HK-2 (cell line): ENCODE results near the gene PRDM5.
A peak's percentile ranks its signal among the peaks of the same experiment; 100 is the strongest.

Experiments used
- DNase-seq: peaks from one replicate; pipeline ENCODE4 v3.0.0-alpha.2; 2018; ENCODE audit not compliant: unreplicated experiment

The PRDM5 gene

DNA sequence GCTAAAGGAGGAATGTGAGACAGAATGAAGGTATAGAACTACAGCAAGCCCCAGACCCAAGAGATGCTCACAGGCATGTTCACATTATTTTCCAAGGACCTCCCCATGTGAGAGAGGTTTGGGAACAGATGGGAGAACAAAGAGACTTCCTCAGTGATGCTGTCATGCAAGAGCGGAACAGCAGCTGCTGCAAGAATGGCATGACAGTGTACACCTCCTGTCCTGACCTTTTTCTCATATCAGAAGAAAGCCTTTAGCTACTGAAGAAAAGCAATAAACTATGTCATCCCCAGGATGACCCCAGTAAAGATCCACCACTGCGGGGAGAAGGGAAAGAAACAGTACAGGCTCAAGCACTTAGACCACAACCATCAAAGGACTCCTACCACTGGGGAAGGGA is 7.2 kb downstream of the PRDM5 start:
- DNase-seq: no peak

DNA sequence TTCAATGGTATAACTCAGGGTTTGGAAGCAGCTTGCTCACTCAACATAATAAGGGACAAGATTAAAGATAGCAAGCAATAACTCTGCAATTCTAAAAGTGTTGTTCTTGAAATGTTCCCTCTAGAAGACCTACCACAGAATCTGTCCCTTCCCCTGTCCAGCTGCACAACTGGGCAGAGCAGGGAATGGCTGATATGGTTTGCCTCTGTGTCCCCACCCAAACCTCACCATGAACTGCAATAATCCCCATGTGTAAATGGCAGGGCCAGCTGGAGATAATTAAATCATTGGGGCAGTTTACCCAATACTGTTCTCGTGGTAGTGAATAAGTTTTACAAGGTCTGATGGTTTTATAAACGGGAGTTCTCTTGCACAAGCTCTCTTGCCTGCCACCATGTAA is 19.1 kb downstream of the PRDM5 start:
- no peak for DNase-seq

DNA sequence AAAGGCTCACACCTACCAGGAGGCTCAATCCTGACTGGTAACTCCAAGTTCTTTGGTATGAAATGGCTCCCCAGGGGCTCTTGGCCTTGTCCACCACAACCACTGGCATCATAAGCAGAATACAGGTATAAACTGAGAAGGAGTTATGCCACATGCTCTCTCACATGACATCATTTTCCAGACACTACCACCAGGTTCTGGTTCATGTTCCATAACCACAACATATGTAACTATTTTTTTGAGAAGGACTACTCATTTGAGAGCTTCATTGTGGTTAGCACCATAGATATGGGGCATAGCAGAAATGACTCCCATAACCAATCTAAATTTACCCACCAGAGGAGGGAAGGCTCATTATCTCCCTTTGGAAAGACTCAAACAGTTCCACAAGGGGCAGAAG is 19.6 kb downstream of the PRDM5 start:
- DNase-seq: no peak

DNA sequence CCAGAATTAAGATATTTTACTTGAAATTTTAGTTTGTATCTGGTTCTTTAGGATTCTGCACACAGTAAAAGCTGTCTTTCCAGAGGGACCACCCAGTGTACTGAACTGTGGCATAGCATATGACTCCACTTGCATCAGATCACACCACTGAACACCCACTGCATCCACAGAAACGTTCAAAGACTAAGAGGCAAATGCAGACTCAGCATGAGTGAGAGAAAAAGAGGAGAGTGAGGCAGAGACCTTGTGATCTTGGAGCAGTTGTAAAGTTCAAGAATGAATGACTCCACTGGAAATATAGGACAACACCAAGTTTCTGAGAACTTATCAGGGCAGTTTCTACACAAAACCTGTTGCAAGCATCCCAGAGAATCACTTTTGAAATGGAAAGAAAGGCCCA is 20.8 kb downstream of the PRDM5 start:
- DNase-seq: no peak

DNA sequence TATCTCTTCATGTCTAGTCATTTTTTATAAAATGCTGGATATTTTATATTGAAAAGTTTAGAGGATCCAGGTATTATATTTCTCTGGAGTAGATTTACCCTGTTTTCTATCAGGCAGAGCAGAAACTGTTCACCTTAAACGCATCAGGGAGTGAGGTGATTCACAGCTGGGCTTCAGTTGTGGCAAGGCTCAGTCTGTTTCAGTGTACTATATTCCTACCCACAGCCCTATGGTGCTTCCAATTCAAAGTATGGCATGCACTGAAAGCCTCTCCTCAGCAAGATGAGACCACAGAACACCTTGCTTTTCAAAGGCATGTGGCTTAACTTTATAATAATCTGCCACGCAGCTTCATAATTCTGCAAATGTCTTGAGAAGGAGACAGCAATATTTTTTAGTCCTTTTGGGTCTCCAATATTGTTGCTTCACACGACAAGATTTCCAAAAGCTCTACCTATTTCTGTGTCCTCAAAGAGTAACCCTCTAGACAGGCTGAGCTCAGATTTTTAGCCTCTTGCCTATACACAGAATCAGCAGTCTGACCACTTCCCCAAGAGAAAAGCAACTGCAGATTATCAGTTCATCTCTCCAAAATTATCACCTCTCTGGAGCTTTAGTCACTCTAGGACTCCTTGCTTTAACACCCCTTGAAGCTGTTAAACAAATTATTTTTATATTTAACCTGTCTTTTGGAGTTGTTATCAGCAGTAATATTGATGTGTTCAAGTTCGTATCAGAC is 24.4 kb downstream of the PRDM5 start:
- DNase-seq: no peak

DNA sequence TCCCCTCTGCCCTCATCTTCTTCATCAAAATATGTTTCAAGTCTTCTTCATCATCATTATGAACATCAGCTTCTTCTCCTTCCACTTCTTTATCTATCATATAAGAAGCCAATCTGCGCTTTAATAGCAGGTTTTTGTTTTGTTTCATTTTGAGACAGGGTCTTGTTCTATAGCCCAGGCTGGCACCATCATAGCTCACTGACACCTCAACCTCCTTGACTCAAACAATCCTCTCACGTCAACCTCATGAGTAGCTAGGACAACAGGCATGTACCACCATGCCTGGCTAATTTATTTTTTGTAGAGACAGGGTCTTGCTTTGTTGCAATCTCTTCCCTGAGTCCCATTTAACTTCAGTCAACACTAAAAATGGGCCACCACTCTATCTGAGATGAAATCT is 27.0 kb downstream of the PRDM5 start:
- DNase-seq: no peak

DNA sequence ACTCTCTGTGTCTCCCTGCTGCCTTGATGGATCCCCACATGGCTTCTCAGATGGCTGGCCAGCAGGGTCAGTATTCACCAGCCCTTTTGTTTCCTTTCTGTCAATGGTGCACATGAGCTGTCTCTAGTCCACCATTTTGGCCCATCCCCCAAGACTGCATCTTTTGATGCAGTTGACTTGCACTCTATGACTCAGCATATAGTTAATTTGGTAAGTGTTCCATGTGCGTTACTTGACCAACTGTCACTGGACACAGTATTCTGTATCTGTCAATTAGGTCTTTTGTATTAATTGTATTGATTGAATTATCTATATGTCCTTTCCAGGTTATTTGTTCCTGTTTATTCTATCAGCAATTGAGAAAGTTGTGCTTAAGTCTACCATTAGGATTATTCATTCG is 29.2 kb downstream of the PRDM5 start:
- no peak for DNase-seq

DNA sequence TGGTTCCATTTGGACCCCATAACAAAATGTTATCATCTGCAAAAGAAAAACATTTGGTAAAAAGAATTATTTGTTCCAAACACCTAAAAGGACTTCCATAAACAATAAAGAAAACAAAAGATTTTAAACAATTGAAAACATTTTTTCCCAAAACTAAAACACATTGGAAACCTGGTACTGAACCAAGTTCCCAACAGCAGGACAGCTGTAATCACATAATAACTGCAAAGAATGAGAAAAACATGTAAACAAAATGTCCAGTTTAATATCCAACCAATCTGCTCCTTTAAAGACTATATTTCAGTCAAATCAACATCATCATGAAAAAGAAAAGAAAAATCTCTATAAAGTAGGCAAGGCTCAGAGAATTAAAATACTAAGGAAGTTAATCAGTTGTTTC is 36.3 kb downstream of the PRDM5 start:
- DNase-seq: no peak

DNA sequence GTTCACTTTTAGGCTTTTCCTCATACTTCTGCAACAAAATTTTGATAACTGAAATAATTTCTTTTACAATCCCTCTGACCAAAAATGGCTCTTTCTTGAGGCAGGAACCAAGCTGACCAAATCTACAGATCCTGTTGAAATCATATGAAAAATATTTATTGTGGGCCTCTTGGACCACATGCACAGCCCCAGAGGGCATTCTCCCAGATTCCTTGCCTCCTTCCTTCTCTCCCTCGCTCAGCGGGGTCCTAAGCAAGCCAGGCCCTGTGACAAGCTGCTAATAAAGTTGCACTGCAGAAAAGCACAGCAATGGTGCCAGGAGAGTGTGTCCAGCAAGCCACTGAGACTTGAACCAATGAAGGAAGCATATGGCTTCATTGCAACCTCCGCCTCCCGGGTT is 40.7 kb downstream of the PRDM5 start:
- no peak for DNase-seq

DNA sequence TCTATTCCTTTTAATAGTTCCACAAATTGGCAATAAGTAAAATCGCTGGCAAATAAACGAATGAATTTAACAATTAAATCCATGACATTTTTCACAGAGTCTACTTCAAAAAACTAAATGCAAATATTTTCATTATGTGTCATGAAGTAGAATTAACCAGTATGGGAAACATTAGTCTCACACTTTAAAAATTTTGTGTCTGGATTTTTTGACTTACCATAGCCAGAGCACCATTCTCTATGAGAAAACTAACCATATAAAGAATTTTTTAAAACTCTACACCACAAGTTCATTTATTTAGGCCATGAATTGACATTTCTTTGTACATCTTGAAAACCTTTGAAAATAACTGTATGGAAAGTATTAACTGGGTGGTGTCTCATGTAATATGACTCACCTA is 41.2 kb downstream of the PRDM5 start:
- no peak for DNase-seq

DNA sequence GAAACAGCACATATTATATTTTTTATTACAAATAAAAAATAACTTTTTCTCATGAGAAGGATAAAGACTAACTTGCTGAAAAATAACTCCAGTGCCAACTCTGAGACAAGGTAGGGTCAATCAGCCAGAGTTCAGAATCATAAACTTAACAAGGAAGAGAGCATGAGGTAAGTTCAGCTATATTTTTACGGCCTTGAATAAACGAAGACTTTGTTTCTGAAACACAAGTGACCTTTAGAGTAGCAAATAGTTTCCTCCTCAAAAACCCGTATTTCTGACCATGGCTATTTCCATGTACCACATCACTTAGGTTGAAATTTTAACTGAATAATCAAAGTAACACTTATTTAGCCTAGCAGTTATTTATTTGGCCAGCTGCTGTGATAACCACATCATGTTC is 45.5 kb downstream of the PRDM5 start:
- no peak for DNase-seq

DNA sequence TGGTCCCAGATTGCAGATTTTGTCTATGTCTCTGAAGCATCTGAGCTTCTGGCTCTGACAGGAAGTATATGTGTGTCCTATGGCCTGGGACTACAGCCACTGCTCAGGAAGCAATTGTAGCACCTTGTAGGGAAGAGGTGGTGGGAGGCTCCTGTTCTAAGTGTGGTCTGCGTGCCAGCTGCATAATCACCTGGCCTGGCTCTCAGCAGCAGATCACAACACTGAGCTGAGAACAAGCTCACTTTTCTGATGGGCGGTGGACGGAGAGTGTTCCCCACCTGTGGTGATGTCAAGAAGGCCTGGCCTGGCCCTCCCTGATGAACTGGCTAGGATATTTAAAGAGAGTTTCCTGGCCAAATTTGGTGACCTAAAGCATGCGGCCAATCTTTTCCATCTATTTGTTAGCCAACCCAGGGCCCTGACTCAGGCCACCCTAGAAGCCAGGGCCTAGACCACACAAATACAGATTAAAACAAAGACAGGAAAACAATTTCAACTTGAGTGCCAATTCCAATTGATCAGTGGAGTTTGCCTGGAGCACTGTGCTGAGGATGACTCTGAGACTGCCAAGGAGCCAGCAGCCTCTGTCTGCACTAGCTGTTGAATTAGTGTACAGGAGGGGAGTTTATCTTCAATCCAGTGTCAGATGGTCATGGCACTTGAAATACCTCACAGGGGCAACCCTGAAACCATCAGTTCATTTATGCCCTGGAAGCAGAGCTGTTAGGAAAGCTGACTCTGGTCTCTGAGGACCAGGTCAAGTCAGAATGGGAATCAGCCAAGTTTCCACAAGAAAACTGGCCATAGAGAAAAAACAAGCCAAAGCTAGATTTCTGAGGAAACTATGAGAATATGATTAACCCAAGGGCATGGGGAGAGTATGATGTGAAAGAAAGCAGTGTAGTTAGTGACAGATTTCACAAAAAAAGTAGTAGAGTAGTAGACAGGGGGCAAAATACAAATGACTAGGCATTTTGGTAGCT is 47.4 kb downstream of the PRDM5 start:
- DNase-seq: no peak

DNA sequence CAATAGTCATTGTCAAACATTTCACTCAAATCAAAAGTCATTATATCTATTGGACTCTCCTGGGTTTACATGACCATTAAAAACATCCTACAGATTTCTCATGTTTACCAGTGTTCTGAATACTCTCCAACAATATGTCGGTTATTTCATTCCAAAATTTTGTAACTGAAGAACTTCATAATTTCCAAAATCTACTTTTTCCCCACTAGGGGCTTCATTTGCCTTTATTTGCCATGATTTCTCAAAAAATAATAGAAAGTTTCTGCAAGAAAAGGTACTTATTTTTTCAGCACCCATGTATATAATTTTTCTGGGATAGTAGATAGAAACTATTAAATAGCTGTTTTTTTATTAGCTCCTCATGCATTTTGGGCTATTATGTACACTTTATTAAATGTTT is 49.0 kb downstream of the PRDM5 start:
- DNase-seq: no peak

DNA sequence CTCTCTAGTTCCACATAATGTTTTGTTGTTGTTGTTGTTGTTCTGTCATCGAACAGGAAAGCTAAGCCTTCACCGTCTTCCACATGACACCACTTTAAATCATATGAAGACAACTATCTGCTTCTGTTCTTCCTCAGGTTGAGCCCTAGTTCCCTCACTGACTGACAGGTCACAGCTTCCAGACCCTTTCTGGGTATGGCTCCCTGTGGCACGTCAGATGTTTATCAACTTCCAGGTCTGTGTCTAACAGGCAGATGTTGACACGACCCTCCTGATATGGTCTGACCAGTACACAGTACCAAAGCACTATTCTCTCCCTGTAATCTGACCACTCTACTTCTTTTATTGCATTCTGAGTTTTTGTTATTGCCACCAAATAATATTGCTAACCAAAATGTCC is 51.4 kb downstream of the PRDM5 start:
- DNase-seq: no peak

DNA sequence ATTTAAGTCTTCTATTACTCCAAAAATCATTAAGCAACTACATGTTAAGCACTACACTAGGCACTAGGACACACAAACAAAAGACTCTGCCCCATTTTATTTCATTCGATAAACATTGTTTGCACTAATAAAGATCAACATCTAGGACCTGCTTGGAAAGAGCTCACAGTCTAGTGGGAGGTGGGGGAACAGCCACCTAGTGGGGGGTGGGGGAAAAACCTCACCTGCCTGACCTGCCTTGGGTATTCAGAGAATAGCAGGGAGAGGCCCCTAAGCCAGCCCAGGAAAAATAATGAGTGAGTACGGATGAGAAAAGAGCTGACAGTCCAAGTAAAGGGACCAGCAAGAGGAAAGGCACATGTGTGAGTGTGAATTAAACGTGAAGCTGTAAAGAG is 52.2 kb downstream of the PRDM5 start:
- no peak for DNase-seq

DNA sequence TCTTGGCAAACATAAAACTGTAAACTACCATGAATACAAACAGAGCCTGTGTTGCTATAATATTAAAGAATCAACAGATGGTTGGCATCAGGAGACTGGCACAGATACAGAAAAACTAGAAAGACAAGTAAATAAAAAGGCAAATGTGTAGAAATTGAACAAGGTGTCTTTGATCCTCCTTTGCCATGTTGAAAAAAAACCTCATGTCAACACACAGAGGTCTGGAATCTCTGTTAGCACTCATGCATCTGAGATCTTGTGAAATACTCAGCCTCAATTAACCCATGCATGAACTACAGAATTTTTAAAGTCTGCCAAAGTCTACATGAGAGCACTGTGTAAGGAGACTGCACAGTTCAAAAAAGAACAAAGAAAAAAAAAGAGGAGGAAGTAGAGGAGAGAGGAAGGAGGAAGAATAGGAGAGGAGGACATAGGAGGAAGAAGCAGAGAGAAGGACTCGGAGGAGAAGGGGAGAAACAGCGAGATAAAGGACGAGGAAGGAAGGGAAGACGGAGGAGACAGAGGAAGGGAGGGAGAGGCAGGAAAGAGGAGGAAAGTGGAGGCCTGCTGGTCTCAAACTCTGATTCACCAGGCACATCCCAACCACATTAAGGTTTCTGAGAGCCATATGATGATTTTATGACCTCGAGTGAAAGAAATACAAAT is 52.8 kb downstream of the PRDM5 start:
- no peak for DNase-seq

DNA sequence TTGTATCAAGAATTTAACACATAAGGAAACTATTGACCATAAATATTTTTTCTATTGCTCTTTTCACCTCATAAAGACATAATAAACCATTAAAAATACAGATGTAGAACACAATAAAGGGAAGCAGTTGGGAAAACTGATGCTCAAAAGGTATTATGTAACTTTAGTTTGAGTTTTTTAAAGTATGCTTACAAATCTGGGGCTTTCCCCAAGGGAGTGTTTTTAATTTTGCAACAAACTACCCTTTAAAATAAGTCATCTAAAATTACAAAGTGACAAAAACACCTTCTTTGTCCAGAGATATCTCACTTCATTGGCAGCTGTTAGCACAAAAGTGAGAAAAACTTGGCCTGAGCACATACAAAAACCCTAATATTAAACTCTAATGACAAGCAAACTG is 55.0 kb downstream of the PRDM5 start:
- no peak for DNase-seq

DNA sequence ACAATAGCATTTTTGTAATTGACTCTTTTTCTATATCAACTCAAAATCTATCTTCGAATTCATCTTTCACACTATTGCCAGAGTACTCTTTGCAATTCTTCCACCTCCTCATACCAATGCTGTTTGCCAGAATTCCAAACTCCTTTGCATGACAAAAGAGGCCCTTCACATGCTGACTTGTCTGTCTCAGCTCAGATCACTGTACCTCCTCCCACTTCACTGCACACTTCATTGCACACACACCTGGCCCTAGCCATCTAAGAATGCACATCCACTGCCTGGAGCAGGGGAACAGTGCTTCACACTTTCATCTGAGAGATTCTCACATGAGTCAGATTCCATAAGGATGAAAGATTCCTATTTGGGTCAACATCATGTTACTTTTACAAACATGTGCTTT is 56.5 kb downstream of the PRDM5 start:
- DNase-seq: peak; percentile 32

DNA sequence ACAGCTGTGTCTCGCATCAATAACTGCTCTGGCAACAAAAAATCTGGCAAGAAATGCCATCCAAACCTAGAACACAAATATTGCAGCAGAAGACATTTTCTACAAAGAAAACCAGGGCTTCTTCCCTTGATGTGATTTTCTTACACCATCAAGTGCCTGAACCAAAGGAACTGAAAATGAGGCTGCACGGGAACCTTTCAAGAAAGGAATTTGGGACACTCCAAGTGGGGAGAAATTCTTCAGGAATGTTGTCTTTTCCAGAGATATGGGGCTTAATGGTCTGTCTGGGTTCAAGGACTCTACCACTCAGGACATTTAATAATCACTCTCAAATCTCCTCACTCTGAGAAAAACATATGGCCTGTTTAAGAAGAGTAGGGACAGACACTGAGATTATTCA is 57.6 kb downstream of the PRDM5 start:
- DNase-seq: no peak

DNA sequence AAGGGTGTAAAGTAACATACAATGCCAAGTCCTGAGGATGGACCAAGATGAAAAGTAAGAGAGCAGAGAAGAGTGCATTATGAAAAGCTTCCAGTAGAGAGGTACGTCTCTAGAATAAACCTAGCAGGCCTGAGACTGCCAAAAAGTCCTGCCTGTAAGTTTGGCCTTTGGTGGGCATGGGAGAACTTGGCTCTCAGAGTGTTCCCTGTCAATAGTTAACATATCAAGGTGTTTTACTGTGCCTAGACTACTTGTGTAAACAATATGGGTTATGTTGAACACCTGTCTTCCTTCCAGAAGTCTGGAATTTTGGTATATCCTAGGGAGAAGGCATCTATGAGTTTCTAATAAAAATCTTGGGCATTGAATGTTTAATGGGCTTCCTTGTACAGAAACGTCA is 60.1 kb downstream of the PRDM5 start:
- no peak for DNase-seq

DNA sequence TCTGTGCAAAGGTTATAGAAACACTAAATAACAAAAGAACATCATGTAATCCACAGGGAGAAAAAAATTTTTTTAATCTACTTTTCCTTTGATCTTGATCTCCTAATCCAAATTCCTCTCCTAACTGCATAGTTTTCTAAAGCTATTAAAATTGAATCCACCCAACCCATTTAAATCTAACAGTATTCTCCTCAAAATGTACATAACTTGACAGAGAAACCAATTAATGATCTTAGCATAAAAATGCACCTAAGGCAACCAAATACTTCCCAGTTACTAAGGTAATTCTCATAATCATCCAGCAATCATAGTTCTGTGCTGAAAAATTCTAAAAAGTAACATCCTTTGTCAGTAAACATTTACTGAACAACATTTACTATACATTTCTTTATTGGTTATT is 60.7 kb downstream of the PRDM5 start:
- DNase-seq: no peak

DNA sequence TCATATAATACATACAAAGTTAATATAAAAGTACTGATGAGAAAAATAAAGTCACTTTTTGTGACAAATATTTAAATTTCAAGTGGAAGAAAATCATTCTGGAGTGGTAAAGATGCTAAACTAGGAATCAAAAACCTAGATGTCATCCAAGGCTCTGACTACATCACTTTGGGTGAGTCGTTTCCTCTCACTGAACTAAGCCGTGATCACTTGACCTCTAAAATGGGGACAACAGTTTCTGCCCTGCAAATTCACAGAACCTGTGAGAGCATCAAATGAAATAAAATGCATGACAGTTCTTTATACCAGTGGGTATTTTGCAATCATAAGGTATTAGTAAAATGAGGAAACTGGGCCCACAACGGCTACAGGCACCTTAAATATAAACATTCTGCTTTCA is 63.8 kb downstream of the PRDM5 start:
- no peak for DNase-seq

DNA sequence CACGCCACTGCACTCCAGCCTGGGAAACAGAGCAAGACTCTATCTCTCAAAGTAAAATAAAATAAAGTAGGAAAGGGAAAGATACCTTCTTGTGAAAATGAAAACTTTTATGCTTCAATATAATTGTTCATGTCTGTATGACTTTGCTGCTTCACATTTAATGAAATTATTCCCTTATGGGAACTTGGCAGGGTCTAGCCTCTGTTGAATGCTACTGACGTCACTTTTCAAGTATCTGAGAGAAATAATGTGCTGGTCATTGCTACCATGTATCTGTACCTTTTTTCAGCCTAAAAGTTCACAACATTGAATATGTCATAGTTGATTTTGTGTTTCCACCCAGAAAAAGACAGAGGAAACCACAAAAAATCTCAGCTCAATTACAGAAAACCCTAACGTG is 65.2 kb downstream of the PRDM5 start:
- no peak for DNase-seq
